HG03108 (cell line): ENCODE results near the gene CCDC88B.
A peak's percentile ranks its signal among the peaks of the same experiment; 100 is the strongest.
"Not testable (repeated sequence)": the region's sequence is repeated elsewhere in the genome, so short reads cannot be mapped to it uniquely, and the experiment has no call there.

Experiments used
- ATAC-seq: cut with Tn5 transposase; IDR thresholded peaks from one replicate; pipeline ENCODE4 v1.9.1; 2021; ENCODE audit warnings: moderate library complexity; ENCODE audit not compliant: unreplicated experiment

CCDC88B gene

GRCh38 chr11:64321533-64321932 lies 18.5 kb upstream of the CCDC88B start:
- ATAC-seq: no peak

DNA sequence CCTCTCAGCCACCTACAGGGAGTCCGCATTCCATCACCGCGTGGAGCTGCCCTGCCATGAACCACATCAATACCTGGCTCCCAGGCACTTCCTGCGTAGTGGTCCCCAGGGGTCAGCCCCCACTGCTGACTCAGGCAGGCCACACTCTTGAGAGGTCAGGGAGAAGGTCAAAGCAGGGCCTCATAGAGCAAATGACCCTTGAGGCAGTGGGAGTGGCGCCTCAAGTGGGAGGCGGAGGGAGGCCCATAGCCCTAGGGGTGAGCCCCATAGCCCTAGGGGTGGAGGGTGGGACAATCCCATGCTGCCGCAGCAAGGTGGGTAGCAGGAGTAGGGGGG lies 17.1 kb upstream of the CCDC88B start:
- no peak for ATAC-seq

DNA sequence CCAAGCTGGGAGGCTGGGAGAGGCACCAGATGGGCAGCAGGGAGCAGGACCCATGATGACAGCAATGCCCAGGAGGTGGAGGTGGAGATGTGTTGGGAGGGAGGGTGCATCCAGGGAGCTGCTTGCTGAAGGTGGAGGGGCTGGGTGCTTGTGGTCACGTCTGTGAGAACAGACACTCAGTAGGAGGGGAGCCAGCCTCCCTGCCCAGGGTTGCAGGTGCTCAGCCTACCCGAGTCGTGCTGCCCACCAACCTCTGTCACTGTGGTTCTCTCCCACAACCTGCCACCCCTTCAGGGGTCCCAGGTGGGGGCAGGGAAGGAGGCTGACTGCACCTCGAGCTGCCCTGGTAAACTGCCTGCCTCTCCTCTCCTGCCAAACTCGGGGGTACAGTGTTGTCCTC lies 16.6 kb upstream of the CCDC88B start:
- no peak for ATAC-seq

DNA sequence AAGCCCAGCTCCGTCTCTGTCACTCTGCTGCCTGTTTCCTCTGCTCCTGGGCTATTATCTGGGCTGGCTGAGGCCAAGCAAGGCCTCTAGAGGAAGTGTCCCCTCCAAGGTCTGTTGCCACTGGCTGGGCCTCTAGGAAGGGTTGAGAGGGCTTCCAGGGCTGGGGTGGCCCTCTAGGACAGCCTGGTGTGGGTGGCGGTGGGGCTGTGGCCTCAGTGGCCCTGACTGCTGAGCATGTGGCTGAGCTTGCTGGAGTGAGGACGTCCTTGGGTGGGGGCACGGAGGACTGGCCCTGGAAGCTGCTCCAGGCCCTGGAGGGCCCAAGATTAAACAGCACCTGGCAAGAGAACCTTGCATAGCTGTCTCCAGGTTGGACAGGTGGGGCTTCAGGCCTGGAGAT lies 16.0 kb upstream of the CCDC88B start:
- ATAC-seq: not testable (repeated sequence)

DNA sequence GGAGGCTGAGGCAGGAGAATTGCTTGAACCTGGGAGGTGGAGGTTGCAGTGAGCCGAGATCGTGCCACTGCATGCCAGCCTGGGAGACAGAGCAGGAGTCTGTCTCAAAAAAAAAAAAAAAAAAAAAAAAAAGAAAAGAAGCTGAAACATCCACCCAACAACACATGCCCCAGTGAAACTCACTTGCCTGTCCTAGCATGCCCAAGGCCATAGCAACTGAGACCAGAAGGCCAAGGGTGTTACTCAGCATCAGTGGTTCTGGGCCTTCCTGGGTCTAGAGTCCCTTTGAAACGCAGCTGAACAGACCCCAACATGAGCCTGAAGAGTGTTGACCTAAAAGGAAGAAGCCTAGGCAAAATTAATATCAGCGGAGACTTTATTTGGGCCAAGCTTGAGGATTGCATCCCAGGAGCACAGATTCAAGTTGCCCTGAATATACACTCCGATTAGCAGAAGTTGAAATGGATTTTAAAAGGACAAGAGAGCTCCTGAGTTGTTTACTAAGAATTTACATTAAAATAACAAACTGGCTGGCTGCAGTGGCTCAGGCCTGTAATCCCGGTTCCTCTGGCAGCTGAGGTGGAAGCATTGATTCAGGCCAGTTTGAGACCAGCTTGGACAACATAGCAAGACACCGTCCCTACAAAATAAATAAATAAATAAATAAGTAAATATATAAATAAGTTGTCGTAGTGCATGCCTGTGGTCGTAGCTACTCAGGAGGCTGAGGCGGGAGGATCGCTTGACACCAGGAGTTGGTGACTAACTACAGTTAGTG lies 15.1 kb upstream of the CCDC88B start:
- no peak for ATAC-seq

GRCh38 chr11:64327375-64327774 lies 12.6 kb upstream of the CCDC88B start:
- no peak for ATAC-seq

- ATAC-seq: no peak
These were observed 12.0 kb upstream of the CCDC88B start for GRCh38 chr11:64327993-64328392.

GRCh38 chr11:64330888-64331287 lies 9.1 kb upstream of the CCDC88B start:
- no peak for ATAC-seq

DNA sequence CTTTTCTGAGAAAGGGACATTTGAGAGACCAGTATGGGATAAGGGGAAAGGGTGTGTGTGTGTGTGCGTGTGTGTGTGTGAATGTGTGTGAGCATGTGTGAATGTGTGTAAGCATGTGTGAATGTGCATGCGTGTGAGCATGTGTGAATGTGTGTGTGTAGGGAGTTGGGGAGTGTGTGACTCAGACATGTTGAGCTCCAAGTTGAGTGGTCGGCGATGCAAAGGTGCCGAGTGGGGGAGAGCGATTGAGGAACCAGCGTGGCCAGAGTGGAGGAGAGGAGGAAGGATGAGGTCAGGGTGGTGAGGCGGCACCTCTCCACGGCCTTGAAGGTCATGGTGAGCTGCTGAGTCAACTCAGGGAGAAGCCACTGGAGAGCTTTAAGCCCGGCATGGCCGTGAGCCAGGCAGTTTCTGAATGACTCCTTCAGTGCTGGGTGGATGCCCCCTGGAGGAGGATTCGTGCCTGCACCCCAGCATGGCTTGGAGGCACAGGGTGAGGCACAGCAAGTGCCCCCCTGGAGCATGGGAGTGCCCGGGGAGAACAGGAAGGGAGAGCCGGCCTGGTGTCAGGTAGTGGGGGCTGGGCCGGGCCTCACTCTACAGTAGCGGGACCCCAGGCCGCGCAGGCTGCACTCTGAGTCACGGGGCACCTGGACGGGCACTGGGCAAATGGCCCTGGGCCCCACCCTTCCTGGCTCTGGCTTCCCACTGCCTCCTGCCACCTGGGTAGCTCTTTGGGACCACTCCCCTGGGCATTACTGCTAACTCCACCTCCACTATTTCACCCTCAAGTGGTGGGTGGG lies 8.2 kb upstream of the CCDC88B start:
- peak; percentile 49 for ATAC-seq

DNA sequence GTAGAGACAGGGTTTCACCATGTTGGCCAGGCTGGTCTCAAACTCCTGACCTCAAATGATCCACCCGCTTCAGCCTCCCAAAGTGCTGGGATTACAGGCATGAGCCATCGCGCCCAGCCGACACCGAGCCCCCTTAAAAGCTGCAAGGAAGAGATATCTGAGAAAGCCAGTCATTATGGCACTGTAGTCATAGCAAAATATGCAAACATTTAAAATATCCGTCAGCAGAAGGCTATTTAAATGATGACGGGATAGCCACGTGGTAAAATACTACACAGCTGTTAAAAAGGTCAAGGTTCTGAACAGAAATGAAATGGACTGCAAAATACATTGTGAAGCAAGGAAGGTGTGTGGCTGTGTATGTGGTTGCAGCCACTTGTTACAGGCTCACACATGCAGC lies 6.4 kb upstream of the CCDC88B start:
- no peak for ATAC-seq

- peak; percentile 76 for ATAC-seq
These were observed 5.0 kb upstream of the CCDC88B start for GRCh38 chr11:64334764-64335735.

DNA sequence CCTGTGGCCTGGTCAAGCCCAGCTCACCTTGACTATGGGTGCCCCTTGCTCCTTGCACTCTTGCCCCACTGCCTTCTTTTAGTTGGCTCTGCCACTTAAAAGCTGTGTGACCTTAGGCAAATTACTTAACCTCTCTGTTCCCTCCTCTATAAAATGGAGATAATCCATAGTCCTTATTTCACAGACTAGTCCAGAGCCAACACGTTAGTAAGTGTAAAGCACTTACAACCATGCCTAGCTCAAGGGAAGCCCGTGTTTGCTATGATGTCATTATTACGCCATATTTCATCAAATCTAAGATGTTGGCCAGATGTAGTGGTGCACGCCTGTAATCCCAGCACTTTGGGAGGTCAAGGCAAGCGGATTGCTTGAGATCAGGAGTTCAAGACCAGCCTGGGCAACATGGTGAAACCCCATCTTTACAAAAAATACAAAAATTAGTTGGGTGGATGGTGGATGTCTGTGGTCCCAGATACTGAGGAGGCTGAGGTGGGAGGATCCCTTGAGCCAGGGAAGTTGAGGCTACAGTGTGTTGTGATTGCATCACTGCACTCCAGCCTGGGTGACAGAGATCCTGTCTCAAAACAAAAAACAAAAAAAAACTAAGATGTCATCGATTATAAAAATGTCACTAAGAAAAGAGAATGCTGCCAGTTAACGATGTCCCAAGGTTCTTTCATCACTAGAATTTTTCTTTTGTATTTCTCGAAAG lies 2.3 kb upstream of the CCDC88B start:
- no peak for ATAC-seq

- ATAC-seq: no peak
These were observed 1.3 kb upstream of the CCDC88B start for GRCh38 chr11:64338716-64339115.

DNA sequence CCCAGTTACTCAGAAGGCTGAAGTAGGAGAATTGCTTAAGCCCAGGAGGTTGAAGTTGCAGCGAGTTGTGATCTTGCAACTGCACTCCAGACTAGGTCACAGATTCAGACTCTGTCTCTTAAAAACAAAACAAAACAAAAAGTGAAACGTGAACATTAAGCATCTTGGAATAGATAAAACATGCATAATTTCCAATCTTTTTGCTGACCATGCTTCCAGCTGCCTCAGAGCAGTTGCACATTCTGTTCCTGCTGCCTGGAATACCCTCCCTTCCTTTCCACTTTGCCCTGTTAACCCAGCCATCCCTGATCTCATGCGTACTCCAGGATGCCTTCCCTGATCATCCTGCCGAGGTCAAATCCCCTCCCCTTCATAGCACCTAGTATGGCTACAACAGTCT lies 718 bp upstream of the CCDC88B start:
- ATAC-seq: no peak

DNA sequence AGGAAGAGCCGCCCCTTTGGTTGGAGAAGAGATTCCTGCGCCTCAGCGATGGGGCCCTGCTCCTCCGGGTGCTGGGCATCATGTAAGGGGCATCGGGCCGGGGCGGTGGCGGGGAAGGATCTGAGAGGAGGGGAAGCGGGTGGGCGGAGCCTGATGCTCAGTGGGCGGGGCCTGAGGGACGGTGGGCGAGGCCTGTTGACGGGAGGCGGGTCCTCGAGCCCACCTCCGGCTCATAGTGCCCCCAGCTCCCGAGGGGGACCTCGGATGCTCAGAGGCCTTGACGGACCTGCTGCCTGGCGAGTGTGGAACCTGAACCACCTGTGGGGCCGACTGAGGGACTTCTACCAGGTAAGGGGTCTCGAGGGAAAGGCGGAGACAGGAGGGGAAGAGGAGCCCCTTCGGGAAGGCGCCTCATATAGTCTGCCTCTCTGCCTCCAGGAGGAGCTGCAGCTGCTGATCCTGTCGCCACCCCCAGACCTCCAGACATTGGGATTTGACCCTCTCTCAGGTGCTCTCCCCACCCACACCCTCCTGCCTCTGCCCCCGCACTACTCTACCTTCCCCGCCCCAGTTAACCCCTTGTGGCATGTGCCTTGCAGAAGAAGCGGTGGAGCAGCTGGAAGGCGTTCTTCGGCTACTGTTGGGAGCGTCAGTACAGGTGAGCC lies 799 bp downstream of the CCDC88B start:
- ATAC-seq: peak; percentile 35

DNA sequence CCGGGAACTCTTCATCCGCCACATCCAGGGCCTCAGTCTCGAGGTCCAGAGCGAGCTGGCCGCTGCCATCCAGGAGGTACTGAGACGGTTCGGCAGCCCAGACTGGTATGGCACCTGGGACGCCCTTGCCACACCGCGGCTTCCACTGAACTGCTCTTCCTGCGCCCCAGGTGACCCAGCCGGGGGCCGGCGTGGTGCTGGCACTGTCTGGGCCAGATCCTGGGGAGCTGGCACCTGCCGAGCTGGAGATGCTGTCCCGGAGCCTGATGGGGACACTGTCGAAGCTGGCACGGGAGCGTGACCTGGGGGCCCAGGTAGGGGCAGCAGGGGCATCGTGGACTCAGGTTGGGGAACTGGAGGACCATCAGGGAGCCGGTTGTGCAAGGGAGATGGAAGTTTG lies 1.4 kb downstream of the CCDC88B start:
- ATAC-seq: no peak

- ATAC-seq: no peak
These were observed 2.1 kb downstream of the CCDC88B start for GRCh38 chr11:64341851-64342791.

GRCh38 chr11:64342869-64343745 lies 3.1 kb downstream of the CCDC88B start:
- no peak for ATAC-seq
